D721Med (cell line): ENCODE results near the gene SMOC2.

ENCODE experiments used
- DNase-seq: peaks from one replicate; pipeline ENCODE4 v3.0.0; 2011; ENCODE audit warnings: low spot score; ENCODE audit not compliant: insufficient read length
- FAIRE-seq: peaks from 2 replicates; lab custom pipeline; 2011; peaks lifted over from hg19 to GRCh38; lab: Jason Lieb, UNC
- TF ChIP-seq, protein P1 (sequence below): IDR thresholded peaks from 2 replicates; pipeline ENCODE4 v1.5.1; 2012; ENCODE audit warnings: mild to moderate bottlenecking, control low read depth; ENCODE audit not compliant: insufficient read depth; ENCODE audit errors: missing control alignments

Gene SMOC2

DNA sequence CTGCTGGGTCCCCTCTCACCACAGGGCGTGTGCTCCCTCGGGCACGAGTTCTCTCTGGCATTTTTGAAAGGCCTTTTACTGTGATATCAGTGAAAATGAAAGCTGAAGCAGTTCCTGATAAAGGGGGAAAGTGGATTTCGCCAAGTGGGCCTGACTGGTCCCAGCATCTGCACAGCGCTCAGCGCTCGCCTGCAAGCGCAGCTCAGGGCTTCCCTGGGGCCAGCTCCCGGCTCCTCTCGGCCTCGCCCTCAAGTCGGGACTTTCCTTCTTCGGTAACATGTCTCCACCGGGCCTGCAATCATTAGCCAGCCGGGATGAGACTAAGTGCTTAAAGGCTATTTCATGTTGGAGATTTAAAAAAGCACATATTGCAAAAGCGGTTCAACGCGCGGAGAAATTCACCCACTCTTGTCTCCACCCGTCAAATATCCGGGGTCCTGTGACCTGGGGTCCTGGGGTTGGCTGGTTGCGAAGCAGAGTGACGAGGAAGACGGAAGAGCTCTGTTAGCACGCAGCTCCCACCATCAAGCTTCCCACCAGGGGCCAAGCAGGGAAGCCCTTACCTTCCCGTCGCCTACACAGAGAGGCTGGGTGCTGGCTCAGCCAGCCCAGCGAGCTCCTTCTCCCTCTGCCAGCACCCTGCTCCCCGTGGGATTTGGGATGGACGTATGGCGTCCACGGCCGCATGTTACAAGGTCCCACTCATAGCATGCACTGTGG, 114.1 kb downstream of the SMOC2 start:
- no peak for DNase-seq
- TF ChIP-seq, protein P1, sequence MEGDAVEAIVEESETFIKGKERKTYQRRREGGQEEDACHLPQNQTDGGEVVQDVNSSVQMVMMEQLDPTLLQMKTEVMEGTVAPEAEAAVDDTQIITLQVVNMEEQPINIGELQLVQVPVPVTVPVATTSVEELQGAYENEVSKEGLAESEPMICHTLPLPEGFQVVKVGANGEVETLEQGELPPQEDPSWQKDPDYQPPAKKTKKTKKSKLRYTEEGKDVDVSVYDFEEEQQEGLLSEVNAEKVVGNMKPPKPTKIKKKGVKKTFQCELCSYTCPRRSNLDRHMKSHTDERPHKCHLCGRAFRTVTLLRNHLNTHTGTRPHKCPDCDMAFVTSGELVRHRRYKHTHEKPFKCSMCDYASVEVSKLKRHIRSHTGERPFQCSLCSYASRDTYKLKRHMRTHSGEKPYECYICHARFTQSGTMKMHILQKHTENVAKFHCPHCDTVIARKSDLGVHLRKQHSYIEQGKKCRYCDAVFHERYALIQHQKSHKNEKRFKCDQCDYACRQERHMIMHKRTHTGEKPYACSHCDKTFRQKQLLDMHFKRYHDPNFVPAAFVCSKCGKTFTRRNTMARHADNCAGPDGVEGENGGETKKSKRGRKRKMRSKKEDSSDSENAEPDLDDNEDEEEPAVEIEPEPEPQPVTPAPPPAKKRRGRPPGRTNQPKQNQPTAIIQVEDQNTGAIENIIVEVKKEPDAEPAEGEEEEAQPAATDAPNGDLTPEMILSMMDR: no peak
- no peak for FAIRE-seq

- FAIRE-seq (no peak), DNase-seq (no peak)
- TF ChIP-seq, protein P1: no peak
Measured at GRCh38 chr6:168555618-168556273, 114.8 kb downstream of the SMOC2 start.

GRCh38 chr6:168557512-168557911, 116.5 kb downstream of the SMOC2 start:
- FAIRE-seq (no peak), DNase-seq (no peak)
- TF ChIP-seq, protein P1: no peak

DNA sequence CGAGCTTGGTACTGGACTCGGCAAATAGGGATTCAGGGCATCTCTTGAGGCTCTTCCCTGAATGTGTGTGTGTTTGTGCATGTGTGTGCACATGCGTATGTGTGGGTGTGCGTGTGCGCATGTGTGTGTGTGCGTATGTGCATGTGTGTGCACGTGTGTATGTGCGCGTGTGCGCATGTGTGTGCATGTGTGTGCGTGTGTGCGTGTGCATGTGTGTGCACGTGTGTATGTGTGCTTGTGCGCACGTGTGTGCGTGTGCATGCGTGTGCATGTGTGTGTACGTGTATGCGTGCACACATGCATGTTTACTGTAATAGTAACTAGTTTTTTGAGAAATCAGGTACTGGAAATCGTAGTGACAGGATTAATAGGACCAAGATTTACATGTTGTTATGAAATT, 117.7 kb downstream of the SMOC2 start:
- no peak for FAIRE-seq
- TF ChIP-seq, protein P1: no peak

DNA sequence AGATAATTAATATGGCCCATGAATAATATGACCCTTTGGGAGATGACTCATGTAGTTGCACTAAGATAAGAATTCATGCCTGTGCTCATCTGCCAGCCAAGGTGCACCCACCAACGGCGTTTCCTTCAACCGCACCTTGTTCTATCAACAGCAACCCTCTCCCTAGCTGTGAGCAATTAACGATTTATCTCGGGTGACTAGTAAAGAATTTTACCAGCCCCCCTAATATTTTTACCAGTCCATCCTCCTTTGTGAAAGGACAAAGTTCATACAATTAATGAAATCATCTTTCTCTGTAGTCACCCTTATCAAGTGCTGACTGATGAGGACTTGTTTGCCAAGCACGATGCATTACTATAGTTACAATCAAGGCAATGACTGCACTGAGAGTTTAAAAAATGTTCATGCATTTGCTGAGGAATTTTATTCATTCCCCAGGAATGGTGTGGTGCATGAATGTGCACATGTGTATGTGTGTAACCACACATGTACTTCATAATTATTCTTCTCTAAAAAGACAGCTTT, 118.7 kb downstream of the SMOC2 start:
- FAIRE-seq: no peak
- no peak for DNase-seq
- TF ChIP-seq, protein P1: no peak

More for the DNA sequence above, 117.7 kb downstream of the SMOC2 start:
- no peak for DNase-seq

DNA sequence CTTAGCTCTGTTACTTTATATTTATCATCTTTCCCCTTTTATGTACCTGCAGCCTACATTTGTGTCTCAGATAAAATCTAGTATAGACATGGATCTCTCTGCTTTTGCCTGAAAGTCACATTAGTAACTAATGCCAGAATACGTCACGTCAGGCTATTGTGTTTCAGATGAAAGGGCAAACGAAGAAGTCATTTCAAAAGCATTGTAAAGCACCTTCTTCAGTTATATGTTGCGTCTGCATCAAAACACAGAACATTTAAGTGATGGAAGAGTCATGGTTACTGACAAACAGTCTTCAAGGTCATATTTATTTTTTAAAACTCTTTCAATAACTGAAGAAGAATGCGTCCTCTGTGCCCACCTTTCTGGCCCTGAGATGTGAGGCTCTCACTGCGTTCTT, 119.1 kb downstream of the SMOC2 start:
- DNase-seq: no peak
- no peak for FAIRE-seq
- TF ChIP-seq, protein P1: no peak
